Central memory CD8-positive, alpha-beta T cell (primary cell): Measurements from ENCODE around the gene ZCCHC4.

Experiments
- ATAC-seq: fragments of 150-1000 bp; cut with Tn5 transposase; replicated peaks from 2 replicates; pipeline ENCODE4 v1.10.0; 2022; ENCODE audit warnings: mild to moderate bottlenecking, moderate FRiP score, moderate number of reproducible peaks; ENCODE audit not compliant: poor library complexity, severe bottlenecking; ENCODE audit errors: extremely low read depth
- DNase-seq, 2 donors: peaks; one replicate each; pipeline ENCODE4 v3.0.0; 2021; ENCODE audit warnings: low spot score in 2 of 2
- H3K27ac Mint-ChIP-seq: one replicate; pipeline ENCODE4 v1.8.0; 2022; ENCODE audit warnings: low read depth, mild to moderate bottlenecking, moderate library complexity, mixed read lengths
- H3K27me3 Mint-ChIP-seq: one replicate; pipeline ENCODE4 v1.8.0; 2022; ENCODE audit warnings: mixed read lengths
- H3K36me3 Mint-ChIP-seq: one replicate; pipeline ENCODE4 v1.8.0; 2022; ENCODE audit warnings: mild to moderate bottlenecking, moderate library complexity, mixed read lengths; ENCODE audit not compliant: insufficient read depth
- H3K4me1 Mint-ChIP-seq: one replicate; pipeline ENCODE4 v1.8.0; 2022; ENCODE audit warnings: mixed read lengths
- H3K4me3 Mint-ChIP-seq: one replicate; pipeline ENCODE4 v1.8.0; 2022; ENCODE audit warnings: mild to moderate bottlenecking, moderate library complexity, mixed read lengths
- H3K9me3 Mint-ChIP-seq: one replicate; pipeline ENCODE4 v1.8.0; 2022; ENCODE audit warnings: mixed read lengths

ZCCHC4 gene

DNA sequence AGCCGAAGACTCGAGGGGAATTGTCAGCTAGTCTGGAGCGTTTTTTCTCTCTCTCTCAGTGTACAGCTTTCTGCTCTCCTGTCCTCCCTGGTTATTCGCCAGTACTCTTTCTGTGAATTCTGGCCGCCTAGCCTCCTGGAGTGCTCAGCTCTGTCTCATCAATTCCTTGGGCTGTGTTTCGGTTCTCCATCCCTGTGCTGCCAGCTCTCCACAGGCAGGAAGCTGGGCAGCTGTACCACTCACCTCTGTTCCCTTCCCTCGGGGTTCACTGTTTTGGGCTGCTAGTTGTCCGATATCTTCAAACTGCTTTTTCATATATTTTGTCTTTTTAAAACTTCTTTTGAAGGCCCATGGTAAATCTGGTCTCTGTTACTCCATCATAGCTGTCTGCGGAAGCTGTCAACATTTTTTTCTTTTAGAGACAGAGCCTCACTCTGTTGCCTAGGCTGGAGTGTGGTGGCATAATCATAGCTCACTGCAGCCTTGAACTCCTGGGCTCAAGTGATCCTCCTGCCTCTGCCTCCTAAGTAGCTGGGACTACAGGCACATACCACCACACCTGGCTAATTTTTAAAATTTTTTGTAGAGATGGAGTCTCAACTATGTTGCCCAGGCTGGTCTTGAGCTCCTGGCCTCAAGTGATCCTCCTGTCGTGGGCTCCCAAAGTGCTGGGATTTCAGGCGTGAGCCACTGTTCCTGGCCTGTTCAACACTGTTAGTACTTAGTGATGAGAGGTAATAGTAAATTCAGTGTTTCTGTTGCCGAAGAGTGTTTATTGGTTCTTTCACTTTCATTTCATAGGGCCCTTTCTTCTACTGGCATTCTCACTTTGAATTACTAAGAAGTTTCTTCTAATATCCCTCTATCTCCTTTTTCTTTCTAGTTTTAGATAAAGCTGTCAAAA is 18.6 kb downstream of the ZCCHC4 start:
- peak overlapping the region; percentile 97 for H3K27ac Mint-ChIP-seq
- no peak for DNase-seq
- no peaks in the 10 kb centered on the region for H3K27me3 Mint-ChIP-seq
- peak; percentile 72 for ATAC-seq
- H3K4me3 Mint-ChIP-seq: peak overlapping the region; percentile 81
- H3K4me1 Mint-ChIP-seq: peaks cover 12% of the 10 kb centered on the region
- no peaks in the 10 kb centered on the region for H3K9me3 Mint-ChIP-seq
- H3K36me3 Mint-ChIP-seq: peaks cover 7% of the 10 kb centered on the region

DNA sequence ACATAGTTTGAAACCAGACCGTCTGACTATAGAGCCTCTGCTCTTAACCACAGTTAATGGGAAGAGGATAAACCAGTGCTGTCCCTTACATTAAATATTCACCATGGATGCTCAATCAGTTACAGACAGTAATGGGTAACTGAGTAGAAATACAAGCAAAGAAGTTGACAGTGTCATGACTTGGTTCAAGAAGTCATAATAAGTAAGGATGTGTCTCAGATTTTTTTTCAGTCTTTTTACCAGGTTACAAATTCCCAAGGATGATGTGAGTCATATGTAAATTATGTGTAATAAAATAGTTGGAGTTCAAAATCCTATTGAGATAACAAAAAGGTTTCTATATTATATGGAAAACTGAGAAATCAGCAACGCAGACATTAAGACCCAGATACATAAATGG is 31.1 kb downstream of the ZCCHC4 start:
- H3K9me3 Mint-ChIP-seq: no peaks in the 10 kb centered on the region
- no peak overlapping the region for H3K4me3 Mint-ChIP-seq
- H3K27ac Mint-ChIP-seq: no peak overlapping the region
- H3K36me3 Mint-ChIP-seq: peaks cover 10% of the 10 kb centered on the region
- DNase-seq: no peak
- no peak for ATAC-seq
- H3K4me1 Mint-ChIP-seq: no peaks in the 10 kb centered on the region
- H3K27me3 Mint-ChIP-seq: no peaks in the 10 kb centered on the region

- Mint-ChIP-seq H3K9me3 (no peaks in the 10 kb centered on the region), H3K4me3 (no peak overlapping the region), H3K27me3 (no peaks in the 10 kb centered on the region), H3K36me3 (peaks cover 10% of the 10 kb centered on the region), H3K4me1 (no peaks in the 10 kb centered on the region), H3K27ac (peak overlapping the region; percentile 44)
- no peak for DNase-seq
- ATAC-seq: no peak
Observed at GRCh38 chr4:25345744-25346143, 33.2 kb downstream of the ZCCHC4 start.

DNA sequence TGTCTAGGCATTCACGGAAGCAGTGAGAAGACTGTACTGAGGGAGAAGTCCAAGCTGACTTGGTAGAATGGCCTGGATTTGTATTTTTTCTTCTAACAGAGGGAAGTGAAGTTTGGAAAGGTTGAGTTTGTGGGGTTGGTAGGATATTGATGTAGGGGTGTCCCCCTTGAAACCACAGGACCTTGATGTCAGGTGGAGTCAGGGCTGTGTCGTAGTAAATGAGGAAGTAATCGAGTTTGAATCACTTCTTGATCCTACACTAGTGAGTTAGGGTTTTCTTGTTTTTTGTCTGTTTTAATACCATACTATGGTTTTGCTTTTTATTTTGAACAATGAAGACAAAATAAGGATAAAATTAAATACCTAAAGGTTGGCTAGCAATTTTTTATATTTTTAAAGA is 34.3 kb downstream of the ZCCHC4 start:
- no peaks in the 10 kb centered on the region for H3K9me3 Mint-ChIP-seq
- H3K4me1 Mint-ChIP-seq: no peaks in the 10 kb centered on the region
- peaks cover 8% of the 10 kb centered on the region for H3K36me3 Mint-ChIP-seq
- H3K27ac Mint-ChIP-seq: no peak overlapping the region
- H3K4me3 Mint-ChIP-seq: no peak overlapping the region
- no peak for ATAC-seq
- no peak for DNase-seq
- no peaks in the 10 kb centered on the region for H3K27me3 Mint-ChIP-seq

DNA sequence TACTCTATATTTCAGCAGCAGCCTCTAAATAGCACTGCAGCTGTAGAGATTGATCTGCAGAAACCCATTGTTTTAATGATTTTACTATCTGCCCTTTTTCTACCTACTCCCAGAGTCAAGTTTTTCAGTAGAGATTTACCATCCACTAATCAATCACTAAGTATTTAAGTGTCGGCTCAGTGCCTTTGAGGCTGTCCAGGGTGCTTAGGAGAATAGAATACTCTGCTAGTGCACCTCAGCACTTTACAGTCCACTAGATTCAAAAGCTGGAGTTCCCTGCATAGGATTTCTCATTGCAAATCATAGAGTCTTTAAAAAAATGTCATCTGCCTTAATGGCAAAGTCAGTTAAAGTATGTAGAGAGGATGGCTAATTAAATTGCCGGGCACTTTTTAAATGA is 34.9 kb downstream of the ZCCHC4 start:
- Mint-ChIP-seq H3K4me1 (no peaks in the 10 kb centered on the region), H3K9me3 (no peaks in the 10 kb centered on the region), H3K36me3 (peaks cover 8% of the 10 kb centered on the region), H3K27ac (no peak overlapping the region), H3K4me3 (no peak overlapping the region), H3K27me3 (no peaks in the 10 kb centered on the region)
- DNase-seq: no peak
- ATAC-seq: no peak

DNA sequence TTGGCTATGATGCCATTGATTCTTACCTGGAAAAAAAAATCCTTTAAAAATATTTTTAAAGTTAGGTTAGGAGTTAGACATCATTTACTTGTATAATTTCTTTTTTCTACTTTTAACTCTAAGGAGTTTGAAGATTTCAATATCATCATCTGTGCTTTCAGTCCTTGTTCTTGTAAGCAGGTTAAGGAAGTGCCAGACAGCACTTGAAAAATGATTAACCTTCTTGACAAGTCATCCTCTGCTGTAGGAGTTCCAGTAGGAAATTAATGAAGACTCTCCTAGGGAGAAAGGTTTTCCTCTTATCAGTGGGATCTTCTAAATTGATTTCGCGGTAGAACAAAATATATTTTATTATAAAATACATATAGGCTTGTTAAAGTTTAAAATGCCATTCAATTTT is 35.4 kb downstream of the ZCCHC4 start:
- H3K4me3 Mint-ChIP-seq: no peak overlapping the region
- H3K36me3 Mint-ChIP-seq: peaks cover 10% of the 10 kb centered on the region
- no peaks in the 10 kb centered on the region for H3K27me3 Mint-ChIP-seq
- no peak overlapping the region for H3K27ac Mint-ChIP-seq
- no peaks in the 10 kb centered on the region for H3K9me3 Mint-ChIP-seq
- H3K4me1 Mint-ChIP-seq: no peaks in the 10 kb centered on the region
- DNase-seq: no peak
- ATAC-seq: no peak

GRCh38 chr4:25350561-25350960 is 38.0 kb downstream of the ZCCHC4 start:
- H3K27ac Mint-ChIP-seq: no peak overlapping the region
- peaks cover 10% of the 10 kb centered on the region for H3K36me3 Mint-ChIP-seq
- H3K27me3 Mint-ChIP-seq: no peaks in the 10 kb centered on the region
- H3K4me1 Mint-ChIP-seq: no peaks in the 10 kb centered on the region
- H3K4me3 Mint-ChIP-seq: no peak overlapping the region
- H3K9me3 Mint-ChIP-seq: no peaks in the 10 kb centered on the region
- no peak for ATAC-seq
- DNase-seq: no peak

GRCh38 chr4:25351777-25352416 is 39.3 kb downstream of the ZCCHC4 start:
- Mint-ChIP-seq H3K27me3 (no peaks in the 10 kb centered on the region), H3K9me3 (no peaks in the 10 kb centered on the region), H3K4me1 (no peaks in the 10 kb centered on the region), H3K36me3 (peaks cover 7% of the 10 kb centered on the region), H3K27ac (no peak overlapping the region), H3K4me3 (no peak overlapping the region)
- ATAC-seq (no peak), DNase-seq (no peak)

DNA sequence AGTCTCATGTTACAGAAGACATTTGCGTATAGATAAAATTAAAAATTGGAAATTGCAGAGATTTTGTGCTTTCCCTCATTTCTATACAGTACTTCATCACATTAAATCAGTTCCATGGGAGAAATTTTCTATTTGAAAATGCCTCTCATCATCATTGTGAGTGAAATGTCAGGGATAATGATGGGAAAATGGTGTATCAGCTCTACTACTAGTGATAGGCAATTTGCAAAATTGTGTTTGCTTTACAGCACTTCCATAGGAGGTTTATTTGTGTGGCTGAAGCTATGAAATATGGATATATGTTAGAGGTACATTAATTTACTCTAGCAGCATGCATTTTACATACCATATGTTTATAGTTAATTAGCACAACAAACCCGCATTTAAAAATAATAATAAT is 43.5 kb downstream of the ZCCHC4 start:
- DNase-seq (no peak), ATAC-seq (no peak)
- Mint-ChIP-seq H3K9me3 (no peaks in the 10 kb centered on the region), H3K4me3 (no peak overlapping the region), H3K36me3 (peaks cover 4% of the 10 kb centered on the region), H3K4me1 (no peaks in the 10 kb centered on the region), H3K27ac (no peak overlapping the region), H3K27me3 (no peaks in the 10 kb centered on the region)

DNA sequence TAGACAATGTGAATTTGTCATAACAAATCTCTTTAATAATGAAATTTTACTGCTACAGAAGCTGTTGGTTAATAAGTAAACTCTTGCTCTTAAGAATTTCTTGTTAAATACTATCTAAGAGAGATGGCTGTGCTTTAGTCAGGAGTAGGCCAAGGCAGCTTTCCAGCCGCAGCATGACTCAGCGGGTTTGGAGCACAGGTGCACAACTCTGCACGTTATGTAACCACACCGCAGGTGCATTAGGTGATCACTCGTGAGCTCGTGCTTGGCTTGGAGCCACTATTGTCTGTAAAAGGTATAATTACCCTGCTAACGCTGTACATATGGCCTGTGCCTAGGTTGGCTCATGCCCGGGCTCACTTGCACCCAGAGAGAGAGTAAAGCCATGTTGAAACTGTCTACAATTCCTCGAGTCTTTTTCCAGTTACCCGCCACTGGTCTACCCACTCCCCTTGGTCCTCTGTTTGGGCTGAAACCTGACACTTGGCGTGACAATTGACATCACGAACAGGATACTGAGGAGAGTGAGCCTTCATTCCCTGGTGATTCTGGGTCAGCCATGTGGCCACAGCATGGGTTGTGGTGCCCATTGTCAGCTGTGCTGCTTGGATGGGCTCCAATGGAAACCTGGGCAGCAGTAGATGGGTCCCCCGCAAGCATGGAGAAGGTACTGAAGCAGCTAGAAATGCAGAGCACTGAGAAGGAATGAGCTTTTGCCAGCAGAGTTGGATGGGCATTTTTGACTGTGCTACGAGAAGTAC is 46.1 kb downstream of the ZCCHC4 start:
- ATAC-seq (no peak), DNase-seq (no peak)
- Mint-ChIP-seq H3K27ac (no peak overlapping the region), H3K4me3 (no peak overlapping the region), H3K36me3 (peaks cover 3% of the 10 kb centered on the region), H3K4me1 (no peaks in the 10 kb centered on the region), H3K27me3 (no peaks in the 10 kb centered on the region), H3K9me3 (no peaks in the 10 kb centered on the region)

DNA sequence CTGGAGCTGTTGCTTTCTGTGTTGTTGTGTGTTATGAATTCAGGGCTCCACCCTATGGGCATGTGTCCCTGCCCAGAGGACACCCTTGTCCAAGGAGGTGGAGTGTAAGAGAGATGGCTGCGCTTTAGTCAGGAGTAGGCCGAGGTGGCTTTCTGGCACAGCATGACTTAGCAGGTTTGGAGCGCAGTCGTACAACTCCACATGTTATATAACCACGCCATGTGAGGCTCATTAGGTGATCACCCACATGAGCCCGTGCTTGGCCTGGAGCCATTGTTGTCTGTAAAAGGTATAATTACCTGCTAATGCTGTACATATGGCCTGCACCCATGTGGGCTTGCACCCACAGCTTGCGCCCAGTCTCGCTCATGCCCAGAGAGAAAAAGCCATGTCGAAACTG is 48.7 kb downstream of the ZCCHC4 start:
- no peaks in the 10 kb centered on the region for H3K27me3 Mint-ChIP-seq
- DNase-seq: no peak
- H3K36me3 Mint-ChIP-seq: peaks cover 5% of the 10 kb centered on the region
- H3K4me3 Mint-ChIP-seq: no peak overlapping the region
- ATAC-seq: no peak
- no peaks in the 10 kb centered on the region for H3K9me3 Mint-ChIP-seq
- no peak overlapping the region for H3K27ac Mint-ChIP-seq
- no peaks in the 10 kb centered on the region for H3K4me1 Mint-ChIP-seq

- no peak overlapping the region for H3K4me3 Mint-ChIP-seq
- no peaks in the 10 kb centered on the region for H3K27me3 Mint-ChIP-seq
- no peaks in the 10 kb centered on the region for H3K9me3 Mint-ChIP-seq
- ATAC-seq: no peak
- no peak for DNase-seq
- H3K27ac Mint-ChIP-seq: no peak overlapping the region
- H3K36me3 Mint-ChIP-seq: peaks cover 14% of the 10 kb centered on the region
- H3K4me1 Mint-ChIP-seq: no peaks in the 10 kb centered on the region
Observed at GRCh38 chr4:25367004-25367621, 54.5 kb downstream of the ZCCHC4 start.
